Central memory CD8-positive, alpha-beta T cell (primary cell): ENCODE results near the gene PGRMC1.
"Not testable (repeated sequence)": the region's sequence is repeated elsewhere in the genome, so short reads cannot be mapped to it uniquely, and the experiment has no call there.

Experiments
- ATAC-seq: fragments of 150-1000 bp; cut with Tn5 transposase; replicated peaks from 2 replicates; pipeline ENCODE4 v1.10.0; 2022; ENCODE audit warnings: mild to moderate bottlenecking, moderate FRiP score, moderate number of reproducible peaks; ENCODE audit not compliant: poor library complexity, severe bottlenecking; ENCODE audit errors: extremely low read depth
- DNase-seq, 2 donors: peaks; one replicate each; pipeline ENCODE4 v3.0.0; 2021; ENCODE audit warnings: low spot score in 2 of 2
- H3K27ac Mint-ChIP-seq: one replicate; pipeline ENCODE4 v1.8.0; 2022; ENCODE audit warnings: low read depth, mild to moderate bottlenecking, moderate library complexity, mixed read lengths
- H3K27me3 Mint-ChIP-seq: one replicate; pipeline ENCODE4 v1.8.0; 2022; ENCODE audit warnings: mixed read lengths
- H3K36me3 Mint-ChIP-seq: one replicate; pipeline ENCODE4 v1.8.0; 2022; ENCODE audit warnings: mild to moderate bottlenecking, moderate library complexity, mixed read lengths; ENCODE audit not compliant: insufficient read depth
- H3K4me1 Mint-ChIP-seq: one replicate; pipeline ENCODE4 v1.8.0; 2022; ENCODE audit warnings: mixed read lengths
- H3K4me3 Mint-ChIP-seq: one replicate; pipeline ENCODE4 v1.8.0; 2022; ENCODE audit warnings: mild to moderate bottlenecking, moderate library complexity, mixed read lengths
- H3K9me3 Mint-ChIP-seq: one replicate; pipeline ENCODE4 v1.8.0; 2022; ENCODE audit warnings: mixed read lengths

Gene PGRMC1

DNA sequence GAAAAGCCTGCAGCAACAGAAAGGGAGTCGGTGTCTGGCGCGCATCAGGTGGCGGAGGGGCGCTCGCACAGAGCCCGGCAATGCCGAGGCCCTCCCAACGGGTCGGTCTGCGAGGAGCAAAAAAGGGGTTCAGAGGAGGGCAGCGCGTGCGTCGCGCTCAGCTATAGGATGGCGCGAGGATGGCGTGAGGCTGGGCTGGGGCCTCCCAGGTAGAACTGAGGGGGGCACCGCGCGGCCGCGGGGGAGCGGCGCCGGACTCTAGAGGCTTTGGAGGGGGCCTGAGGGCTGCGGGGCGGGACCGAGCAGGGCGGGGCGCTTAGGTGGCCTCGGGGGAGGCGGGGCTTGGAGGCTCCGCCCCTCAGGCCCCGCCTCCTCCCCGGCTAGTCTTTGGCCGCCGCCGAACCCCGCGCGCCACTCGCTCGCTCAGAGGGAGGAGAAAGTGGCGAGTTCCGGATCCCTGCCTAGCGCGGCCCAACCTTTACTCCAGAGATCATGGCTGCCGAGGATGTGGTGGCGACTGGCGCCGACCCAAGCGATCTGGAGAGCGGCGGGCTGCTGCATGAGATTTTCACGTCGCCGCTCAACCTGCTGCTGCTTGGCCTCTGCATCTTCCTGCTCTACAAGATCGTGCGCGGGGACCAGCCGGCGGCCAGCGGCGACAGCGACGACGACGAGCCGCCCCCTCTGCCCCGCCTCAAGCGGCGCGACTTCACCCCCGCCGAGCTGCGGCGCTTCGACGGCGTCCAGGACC lies at the start of gene PGRMC1:
PGRMC1 (plus strand) TSS at position 414 of the 751 bp plus-strand sequence; CDS start at position 493, 79 bp downstream.
- Mint-ChIP-seq H3K9me3 (no peaks in the 10 kb centered on the region), H3K36me3 (peaks cover 9% of the 10 kb centered on the region), H3K4me3 (peak within 1 kb of the TSS; percentile 79), H3K27ac (peak within 1 kb of the TSS; percentile 39), H3K27me3 (no peaks in the 10 kb centered on the region), H3K4me1 (peaks cover 17% of the 10 kb centered on the region)
- ATAC-seq (peak; percentile 94), DNase-seq (peak; percentile 48 to 73)

DNA sequence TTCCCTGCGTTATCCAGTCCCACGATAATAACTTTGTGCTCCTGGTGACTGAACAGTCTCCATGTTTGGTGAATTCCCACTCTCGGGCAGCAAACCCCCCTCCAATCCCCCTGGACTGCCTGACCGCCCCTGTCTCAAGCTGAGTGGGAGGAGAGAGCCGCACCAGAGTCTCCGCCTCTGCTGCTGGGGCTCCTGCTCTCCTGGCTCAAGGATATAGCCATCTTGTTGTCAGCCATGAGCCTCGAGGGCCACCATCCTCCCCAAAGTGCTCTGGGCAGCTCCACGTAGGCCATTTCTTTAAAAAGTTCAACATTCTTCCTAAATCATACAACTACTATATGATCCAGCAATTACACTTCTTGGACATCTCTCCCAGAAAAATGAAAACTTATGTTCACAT lies 49.3 kb upstream of the PGRMC1 start:
- peaks cover 2% of the 10 kb centered on the region for H3K36me3 Mint-ChIP-seq
- no peaks in the 10 kb centered on the region for H3K4me1 Mint-ChIP-seq
- DNase-seq (no peak), ATAC-seq (no peak)
- H3K27me3 Mint-ChIP-seq: no peaks in the 10 kb centered on the region
- no peaks in the 10 kb centered on the region for H3K9me3 Mint-ChIP-seq
- no peak overlapping the region for H3K27ac Mint-ChIP-seq
- no peak overlapping the region for H3K4me3 Mint-ChIP-seq

DNA sequence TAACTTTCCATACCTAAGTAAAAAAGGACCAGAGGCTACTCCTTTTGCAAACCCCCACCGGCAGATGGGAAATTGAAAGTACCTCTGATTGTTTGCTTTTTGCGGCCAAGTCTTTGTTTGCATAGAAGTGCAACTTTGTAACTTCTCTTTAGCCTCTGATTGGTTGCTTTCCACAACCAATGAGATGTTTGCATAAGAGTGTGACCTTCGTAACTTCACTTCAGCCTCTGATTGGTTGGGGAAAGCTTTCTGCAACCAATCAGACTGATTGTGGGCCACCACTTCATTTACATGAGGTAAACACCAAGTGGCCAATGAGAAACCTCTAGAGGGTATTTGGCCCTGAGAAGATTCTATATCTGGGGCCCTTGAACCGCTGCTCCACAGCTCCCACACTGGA lies 48.8 kb upstream of the PGRMC1 start:
- Mint-ChIP-seq H3K27me3 (no peaks in the 10 kb centered on the region), H3K36me3 (peaks cover 2% of the 10 kb centered on the region), H3K4me1 (no peaks in the 10 kb centered on the region), H3K4me3 (no peak overlapping the region), H3K27ac (no peak overlapping the region), H3K9me3 (no peaks in the 10 kb centered on the region)
- no peak for DNase-seq
- ATAC-seq: no peak

DNA sequence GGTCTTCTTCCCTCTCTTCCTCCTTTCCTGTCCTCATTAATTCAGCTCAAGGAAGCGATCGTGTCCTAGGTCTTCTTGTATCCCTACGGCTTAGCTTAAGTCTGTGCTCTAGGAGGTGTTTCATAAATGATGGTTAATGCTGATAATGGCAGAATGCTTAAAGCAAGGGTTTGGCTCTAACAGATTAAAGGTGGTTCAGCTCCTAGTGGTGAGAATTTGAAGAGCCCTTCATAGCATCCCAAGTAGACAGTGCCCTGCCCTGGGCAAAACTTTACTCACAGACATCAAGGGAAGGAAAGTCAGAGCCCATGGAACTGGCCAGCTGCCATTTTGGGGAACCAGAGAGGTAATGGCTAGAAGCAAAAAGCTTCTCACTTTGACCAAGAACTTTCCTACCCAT lies 47.0 kb upstream of the PGRMC1 start:
- Mint-ChIP-seq H3K9me3 (no peaks in the 10 kb centered on the region), H3K4me1 (no peaks in the 10 kb centered on the region), H3K4me3 (no peak overlapping the region), H3K27me3 (no peaks in the 10 kb centered on the region), H3K36me3 (no peaks in the 10 kb centered on the region), H3K27ac (no peak overlapping the region)
- DNase-seq (no peak), ATAC-seq (no peak)

DNA sequence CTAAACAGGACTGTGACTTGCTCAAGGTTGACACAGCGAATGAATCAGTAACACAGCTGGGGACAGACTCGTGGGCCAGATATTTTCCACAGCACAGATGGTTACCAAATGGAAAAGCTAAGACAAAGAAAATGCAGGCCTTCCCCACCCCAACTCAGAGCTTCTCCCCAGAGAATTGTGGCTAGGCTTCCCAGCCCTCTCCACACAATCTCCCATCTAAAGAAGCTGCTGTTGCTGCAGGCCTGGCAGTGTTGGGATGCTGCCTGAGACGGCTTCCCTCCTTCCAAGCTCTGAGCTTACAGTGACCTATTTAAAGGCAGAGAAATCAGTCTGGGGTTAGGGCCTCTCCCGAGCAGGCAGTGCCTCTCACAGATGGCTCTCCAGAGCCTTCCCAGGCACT lies 46.5 kb upstream of the PGRMC1 start:
- H3K27me3 Mint-ChIP-seq: no peaks in the 10 kb centered on the region

DNA sequence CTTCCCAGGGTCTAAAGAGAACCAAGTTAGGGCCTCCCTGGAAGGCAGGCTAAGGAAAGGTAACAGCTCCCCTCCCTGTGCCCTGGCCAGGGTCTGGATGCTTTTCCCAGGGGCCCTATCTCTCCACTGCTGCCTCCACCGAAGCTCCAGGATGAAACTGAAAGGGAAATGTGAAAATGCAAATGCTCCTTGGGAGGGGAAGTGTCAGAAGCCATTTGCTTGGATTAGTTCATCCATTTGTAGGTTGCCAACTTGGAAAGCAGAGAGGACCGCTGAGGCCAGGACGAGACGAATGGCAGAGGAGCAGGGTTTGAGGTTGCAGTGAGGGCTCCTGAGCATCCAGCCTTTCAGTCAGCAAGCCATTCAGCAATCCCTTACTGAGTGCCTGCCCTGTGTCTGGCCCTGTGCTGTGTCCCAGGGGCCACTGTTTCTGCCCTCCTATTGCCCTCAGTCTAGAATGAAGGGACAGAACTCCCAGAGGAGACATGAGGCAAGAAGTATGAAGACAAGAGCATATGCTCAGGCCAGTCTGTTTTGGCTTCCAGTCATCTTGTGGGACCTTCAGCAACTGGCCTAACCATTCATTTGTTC lies 45.9 kb upstream of the PGRMC1 start:
- Mint-ChIP-seq H3K36me3 (no peaks in the 10 kb centered on the region), H3K4me3 (no peak overlapping the region), H3K27me3 (no peaks in the 10 kb centered on the region), H3K27ac (no peak overlapping the region), H3K9me3 (no peaks in the 10 kb centered on the region), H3K4me1 (no peaks in the 10 kb centered on the region)
- no peak for DNase-seq
- ATAC-seq: no peak

More for the DNA sequence above, 46.5 kb upstream of the PGRMC1 start:
- no peak overlapping the region for H3K27ac Mint-ChIP-seq
- ATAC-seq (no peak), DNase-seq (no peak)
- H3K4me1 Mint-ChIP-seq: no peaks in the 10 kb centered on the region
- no peak overlapping the region for H3K4me3 Mint-ChIP-seq
- no peaks in the 10 kb centered on the region for H3K9me3 Mint-ChIP-seq
- no peaks in the 10 kb centered on the region for H3K36me3 Mint-ChIP-seq

DNA sequence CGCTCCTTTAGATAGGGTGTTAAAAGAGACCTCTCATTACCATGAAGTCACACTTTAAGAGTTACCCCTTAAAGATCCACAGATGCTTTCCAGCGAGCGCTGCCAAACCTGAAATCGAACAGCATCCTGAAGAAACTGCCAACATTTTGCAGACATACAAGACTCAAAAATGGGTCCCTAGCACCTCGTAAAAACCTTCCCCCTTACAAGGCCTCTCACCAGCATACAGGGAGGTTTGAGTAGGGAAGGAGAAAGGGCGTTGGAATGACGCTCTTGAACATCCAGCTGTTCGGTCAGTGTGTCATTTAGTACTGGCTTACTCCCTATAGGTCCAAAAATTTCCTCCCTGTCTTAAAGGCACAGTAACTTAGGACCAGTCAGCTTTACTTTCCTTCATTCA lies 45.3 kb upstream of the PGRMC1 start:
- DNase-seq (no peak), ATAC-seq (no peak)
- no peak overlapping the region for H3K27ac Mint-ChIP-seq
- no peaks in the 10 kb centered on the region for H3K36me3 Mint-ChIP-seq
- no peaks in the 10 kb centered on the region for H3K4me1 Mint-ChIP-seq
- no peaks in the 10 kb centered on the region for H3K9me3 Mint-ChIP-seq
- H3K4me3 Mint-ChIP-seq: no peak overlapping the region
- no peaks in the 10 kb centered on the region for H3K27me3 Mint-ChIP-seq

DNA sequence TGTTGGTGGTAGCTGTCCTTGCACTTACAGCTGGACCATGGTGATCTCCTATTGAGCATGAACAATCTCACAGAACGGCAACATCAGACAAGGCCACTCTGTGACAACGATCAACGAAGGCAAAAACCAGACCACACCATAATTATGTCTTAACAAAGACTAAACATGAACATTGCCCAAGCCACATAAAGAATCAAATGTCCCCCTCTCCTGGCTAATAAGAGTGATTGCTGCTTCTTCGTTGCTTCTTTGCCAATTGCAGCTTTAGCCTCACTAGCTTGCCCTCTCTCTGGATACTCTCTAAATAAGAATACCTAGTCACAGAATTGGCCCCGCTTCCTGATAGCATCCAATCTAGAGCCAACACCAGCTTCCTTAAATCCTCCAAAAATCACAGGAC lies 41.5 kb upstream of the PGRMC1 start:
- Mint-ChIP-seq H3K36me3 (no peaks in the 10 kb centered on the region), H3K4me1 (no peaks in the 10 kb centered on the region), H3K4me3 (no peak overlapping the region), H3K27ac (no peak overlapping the region), H3K27me3 (no peaks in the 10 kb centered on the region), H3K9me3 (no peaks in the 10 kb centered on the region)
- DNase-seq (no peak), ATAC-seq (no peak)

DNA sequence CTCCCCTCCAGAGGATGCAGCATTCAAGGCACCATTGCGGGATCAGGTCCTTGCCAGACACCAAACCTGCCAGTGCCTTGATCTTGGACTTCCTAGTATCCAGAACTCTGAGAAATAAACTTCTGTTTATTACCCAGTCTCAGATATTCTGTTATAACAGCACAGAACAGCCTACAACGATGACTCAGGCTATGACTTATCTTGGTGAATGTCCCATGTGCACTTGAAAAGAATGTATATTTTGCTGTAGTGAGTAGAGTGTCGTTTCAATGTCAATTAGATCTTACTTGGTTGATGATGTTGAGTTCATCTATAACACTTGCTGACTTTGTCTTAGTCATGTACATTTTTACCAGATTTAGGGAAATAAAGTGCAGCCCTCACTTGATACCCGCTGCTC lies 34.5 kb upstream of the PGRMC1 start:
- Mint-ChIP-seq H3K9me3 (no peaks in the 10 kb centered on the region), H3K4me3 (no peak overlapping the region), H3K27me3 (peaks cover 15% of the 10 kb centered on the region), H3K27ac (no peak overlapping the region), H3K36me3 (peaks cover 2% of the 10 kb centered on the region), H3K4me1 (no peaks in the 10 kb centered on the region)
- no peak for DNase-seq
- ATAC-seq: no peak

DNA sequence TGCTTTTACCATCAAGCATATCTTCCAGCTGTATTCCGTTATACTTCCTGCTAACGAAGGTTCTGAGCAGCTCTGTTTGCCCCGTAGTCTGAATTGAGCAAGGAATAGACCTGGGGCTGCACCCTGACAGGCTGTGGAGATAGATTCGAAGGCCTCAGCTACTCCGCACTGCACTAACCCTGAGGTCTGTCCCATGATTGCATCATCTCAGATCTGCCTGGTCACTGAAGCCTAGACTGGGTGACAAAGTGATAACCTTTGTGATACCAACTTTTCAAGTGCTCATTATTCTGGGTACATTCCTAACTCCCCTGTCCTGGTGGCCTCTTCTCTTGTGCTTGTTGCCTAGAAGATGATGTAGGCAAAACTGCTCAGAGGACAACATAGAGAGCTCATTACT lies 29.9 kb upstream of the PGRMC1 start:
- Mint-ChIP-seq H3K36me3 (peaks cover 2% of the 10 kb centered on the region), H3K9me3 (no peaks in the 10 kb centered on the region), H3K4me3 (no peak overlapping the region), H3K4me1 (no peaks in the 10 kb centered on the region), H3K27ac (no peak overlapping the region), H3K27me3 (peaks cover 15% of the 10 kb centered on the region)
- ATAC-seq: no peak
- no peak for DNase-seq

DNA sequence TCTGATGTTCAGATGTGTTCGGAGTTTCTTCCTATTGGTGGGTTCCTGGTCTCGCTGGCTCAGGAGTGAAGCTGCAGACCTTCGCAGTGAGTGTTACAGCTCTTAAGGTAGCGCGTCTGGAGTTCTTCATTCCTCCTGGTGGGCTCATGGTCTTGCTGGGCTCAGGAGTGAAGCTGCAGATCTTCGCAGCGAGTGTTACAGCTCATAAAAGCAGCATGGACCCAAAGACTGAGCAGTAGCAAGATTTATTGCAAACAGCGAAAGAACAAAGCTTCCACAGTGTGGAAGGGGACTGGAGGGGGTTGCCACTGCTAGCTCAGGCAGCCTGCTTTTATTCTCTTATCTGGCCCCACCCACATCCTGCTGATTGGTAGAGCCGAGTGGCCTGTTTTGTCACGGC lies 28.6 kb upstream of the PGRMC1 start:
- not testable (repeated sequence) for DNase-seq, H3K36me3 Mint-ChIP-seq, H3K27ac Mint-ChIP-seq, H3K4me3 Mint-ChIP-seq, ATAC-seq, H3K4me1 Mint-ChIP-seq, H3K9me3 Mint-ChIP-seq
- H3K27me3 Mint-ChIP-seq: peaks cover 15% of the 10 kb centered on the region

DNA sequence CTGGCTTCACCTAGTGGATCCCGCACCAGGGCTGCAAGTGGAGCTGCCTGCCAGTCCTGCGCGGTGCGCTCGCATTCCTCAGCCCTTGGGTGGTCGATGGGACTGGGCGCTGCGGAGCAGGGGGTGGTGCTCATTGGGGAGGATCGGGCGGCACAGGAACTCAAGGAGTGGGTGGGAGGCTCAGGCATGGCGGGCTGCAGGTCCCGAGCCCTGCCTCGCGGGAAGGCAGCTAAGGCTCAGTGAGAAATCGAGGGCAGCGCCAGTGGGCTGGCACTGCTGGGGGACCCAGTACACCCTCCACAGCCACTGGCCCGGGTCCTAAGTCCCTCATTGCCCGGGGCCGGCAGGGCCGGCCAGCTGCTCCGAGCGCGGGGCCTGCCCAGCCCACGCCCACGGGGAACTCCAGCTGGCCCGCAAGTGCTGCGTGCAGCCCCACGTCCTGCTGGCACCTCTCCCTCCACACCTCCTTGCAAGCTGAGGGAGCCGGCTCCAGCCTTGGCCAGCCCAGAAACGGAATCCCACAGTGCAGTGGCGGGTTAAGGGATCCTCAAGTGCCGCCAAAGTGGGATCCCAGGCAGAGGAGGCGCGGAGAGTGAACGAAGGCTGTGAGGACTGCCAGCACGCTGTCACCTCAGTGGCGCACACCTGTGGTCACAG lies 27.6 kb upstream of the PGRMC1 start:
- no peaks in the 10 kb centered on the region for H3K4me1 Mint-ChIP-seq
- no peaks in the 10 kb centered on the region for H3K9me3 Mint-ChIP-seq
- no peak overlapping the region for H3K27ac Mint-ChIP-seq
- H3K27me3 Mint-ChIP-seq: peaks cover 23% of the 10 kb centered on the region
- no peak overlapping the region for H3K4me3 Mint-ChIP-seq
- DNase-seq: no peak
- no peaks in the 10 kb centered on the region for H3K36me3 Mint-ChIP-seq
- ATAC-seq: no peak
